ENCODE results near the gene ADPGK. TPM values are rescaled to one million over a fixed set of nuclear protein-coding genes. Genes with fewer than 3 reads are reported as not detected.

Gene ADPGK
- total RNA-seq, 2 experiments from 2014 or later, result 63.7 to 65.1 TPM

GRCh38 chr15:72785432-72785831 is 1.9 kb upstream of the ADPGK start:
- peaks cover 34% of the 10 kb centered on the region for H3K4me1 Mint-ChIP-seq (ENCODE audit: low read depth)
- TF ChIP-seq, protein P1, sequence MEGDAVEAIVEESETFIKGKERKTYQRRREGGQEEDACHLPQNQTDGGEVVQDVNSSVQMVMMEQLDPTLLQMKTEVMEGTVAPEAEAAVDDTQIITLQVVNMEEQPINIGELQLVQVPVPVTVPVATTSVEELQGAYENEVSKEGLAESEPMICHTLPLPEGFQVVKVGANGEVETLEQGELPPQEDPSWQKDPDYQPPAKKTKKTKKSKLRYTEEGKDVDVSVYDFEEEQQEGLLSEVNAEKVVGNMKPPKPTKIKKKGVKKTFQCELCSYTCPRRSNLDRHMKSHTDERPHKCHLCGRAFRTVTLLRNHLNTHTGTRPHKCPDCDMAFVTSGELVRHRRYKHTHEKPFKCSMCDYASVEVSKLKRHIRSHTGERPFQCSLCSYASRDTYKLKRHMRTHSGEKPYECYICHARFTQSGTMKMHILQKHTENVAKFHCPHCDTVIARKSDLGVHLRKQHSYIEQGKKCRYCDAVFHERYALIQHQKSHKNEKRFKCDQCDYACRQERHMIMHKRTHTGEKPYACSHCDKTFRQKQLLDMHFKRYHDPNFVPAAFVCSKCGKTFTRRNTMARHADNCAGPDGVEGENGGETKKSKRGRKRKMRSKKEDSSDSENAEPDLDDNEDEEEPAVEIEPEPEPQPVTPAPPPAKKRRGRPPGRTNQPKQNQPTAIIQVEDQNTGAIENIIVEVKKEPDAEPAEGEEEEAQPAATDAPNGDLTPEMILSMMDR (IDR thresholded peaks at IDR 0.05), result no peak
- peak; percentile 81 for DNase-seq
- peak overlapping the region; percentile 100 for H3K27ac Mint-ChIP-seq
- POLR2A ChIA-PET, result interaction anchor here (1.1 kb wide), 1 partner anchor 15 kb away, joined by 4 read pairs; no protein-coding TSS in a partner anchor
- ATAC-seq, result peak; percentile 19
- intact Hi-C loops (cut with micrococcal nuclease), result no loop called here
- CTCF ChIA-PET, result interaction anchor here (0.8 to 2.1 kb wide), 6 partner anchors 8 to 851 kb away, joined by 3 to 13 read pairs (median 4); no protein-coding TSS in a partner anchor
- no peaks in the 10 kb centered on the region for H3K9me3 Mint-ChIP-seq
- H3K36me3 Mint-ChIP-seq (ENCODE audit: low read depth), result peaks cover 21% of the 10 kb centered on the region
- peak overlapping the region; percentile 3 for H3K4me3 Mint-ChIP-seq
- H3K27me3 Mint-ChIP-seq, result no peaks in the 10 kb centered on the region

GRCh38 chr15:72784456-72784876 is 908 bp upstream of the ADPGK start:
- ChIA-PET CTCF (interaction anchor here (1.0 to 2.1 kb wide), 3 partner anchors 9 to 481 kb away, joined by 3 to 13 read pairs (median 4); no protein-coding TSS in a partner anchor), POLR2A (interaction anchor here (2.0 kb wide), 1 partner anchor 29 kb away, joined by 7 read pairs; no protein-coding TSS in a partner anchor)
- H3K4me1 Mint-ChIP-seq (ENCODE audit: low read depth), result peaks cover 43% of the 10 kb centered on the region
- H3K4me3 Mint-ChIP-seq, result peak overlapping the region; percentile 98
- H3K27ac Mint-ChIP-seq, result peak overlapping the region; percentile 100
- H3K27me3 Mint-ChIP-seq, result no peaks in the 10 kb centered on the region
- H3K36me3 Mint-ChIP-seq (ENCODE audit: low read depth), result peaks cover 29% of the 10 kb centered on the region
- DNase-seq (no peak), ATAC-seq (no peak)
- TF ChIP-seq, protein P1 (IDR thresholded peaks at IDR 0.05), result no peak
- intact Hi-C loops (cut with micrococcal nuclease), result no loop called here
- H3K9me3 Mint-ChIP-seq, result no peaks in the 10 kb centered on the region

DNA sequence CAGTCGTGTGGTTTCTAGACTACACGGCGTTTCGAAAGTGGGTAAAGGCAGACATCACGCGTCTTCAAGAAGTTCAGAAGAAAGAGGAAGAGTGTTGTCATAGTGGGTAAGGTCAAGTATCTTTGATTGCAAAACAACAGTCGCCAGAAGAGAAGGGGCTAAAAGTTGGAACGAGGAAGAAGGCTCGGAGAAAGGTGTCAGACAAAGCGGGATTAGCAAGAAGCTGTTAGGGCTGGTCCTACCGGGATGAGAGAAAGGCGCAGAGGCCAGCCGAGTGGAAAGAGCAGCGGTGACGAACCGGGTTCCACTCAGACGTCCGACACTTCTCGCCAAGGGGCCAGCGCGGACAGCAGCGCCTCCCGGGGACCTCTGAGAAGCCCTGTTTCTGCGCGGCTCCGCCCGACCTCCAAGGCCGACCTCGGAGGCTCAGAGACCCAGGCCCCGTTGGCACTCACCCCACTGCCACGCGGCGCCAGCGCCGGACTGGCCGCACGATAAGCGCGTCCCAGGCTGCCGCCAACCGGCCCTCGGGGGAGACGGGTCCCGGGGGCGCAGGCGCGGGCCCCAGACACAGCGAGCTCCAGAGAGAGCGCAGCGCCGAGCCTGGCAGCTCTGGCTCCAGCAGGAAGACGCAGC is 436 bp downstream of the ADPGK start:
- Mint-ChIP-seq H3K27me3 (no peaks in the 10 kb centered on the region), H3K4me3 (peak overlapping the region; percentile 98), H3K36me3 (ENCODE audit: low read depth) (peaks cover 41% of the 10 kb centered on the region), H3K4me1 (ENCODE audit: low read depth) (peaks cover 52% of the 10 kb centered on the region), H3K27ac (peak overlapping the region; percentile 100), H3K9me3 (no peaks in the 10 kb centered on the region)
- intact Hi-C loops (cut with micrococcal nuclease), result no loop called here
- ATAC-seq (peak; percentile 16), DNase-seq (peak; percentile 54)
- CTCF ChIA-PET, result no interaction called here
- TF ChIP-seq, protein P1 (IDR thresholded peaks at IDR 0.05), result no peak
- POLR2A ChIA-PET, result interaction anchor here (0.7 to 2.0 kb wide), 10 partner anchors 10 to 458 kb away, joined by 3 to 11 read pairs (median 3); partner anchors contain the start of genes BBS4 and HIGD2B

- peak overlapping the region; percentile 98 for H3K4me3 Mint-ChIP-seq
- no peaks in the 10 kb centered on the region for H3K9me3 Mint-ChIP-seq
- CTCF ChIA-PET, result interaction anchor here (1.4 kb wide), 1 partner anchor 60 kb away, joined by 3 read pairs; no protein-coding TSS in a partner anchor
Measured at GRCh38 chr15:72782274-72783003, 1.1 kb downstream of the ADPGK start.

More at GRCh38 chr15:72782274-72783003, 1.1 kb downstream of the ADPGK start:
- Mint-ChIP-seq H3K36me3 (ENCODE audit: low read depth) (peaks cover 46% of the 10 kb centered on the region), H3K27me3 (no peaks in the 10 kb centered on the region), H3K27ac (peak overlapping the region; percentile 100), H3K4me1 (ENCODE audit: low read depth) (peaks cover 56% of the 10 kb centered on the region)
- POLR2A ChIA-PET, result interaction anchor here (1.0 to 2.0 kb wide), 8 partner anchors 9 to 459 kb away, joined by 3 to 11 read pairs (median 3); partner anchors contain the start of genes BBS4 and HIGD2B
- DNase-seq, result peak; percentile 14
- no peak for ATAC-seq
- TF ChIP-seq, protein P1 (IDR thresholded peaks at IDR 0.05), result no peak
- intact Hi-C loops (cut with micrococcal nuclease), result no loop called here
